Measurements from ENCODE around the gene FGD3. TPM values are rescaled to one million over a fixed set of nuclear protein-coding genes. Genes with fewer than 3 reads are reported as not detected.
A peak's percentile ranks its signal among the peaks of the same experiment; 100 is the strongest.
"Not testable (repeated sequence)": the region's sequence is repeated elsewhere in the genome, so short reads cannot be mapped to it uniquely, and the experiment has no call there.

The FGD3 gene, protein sequence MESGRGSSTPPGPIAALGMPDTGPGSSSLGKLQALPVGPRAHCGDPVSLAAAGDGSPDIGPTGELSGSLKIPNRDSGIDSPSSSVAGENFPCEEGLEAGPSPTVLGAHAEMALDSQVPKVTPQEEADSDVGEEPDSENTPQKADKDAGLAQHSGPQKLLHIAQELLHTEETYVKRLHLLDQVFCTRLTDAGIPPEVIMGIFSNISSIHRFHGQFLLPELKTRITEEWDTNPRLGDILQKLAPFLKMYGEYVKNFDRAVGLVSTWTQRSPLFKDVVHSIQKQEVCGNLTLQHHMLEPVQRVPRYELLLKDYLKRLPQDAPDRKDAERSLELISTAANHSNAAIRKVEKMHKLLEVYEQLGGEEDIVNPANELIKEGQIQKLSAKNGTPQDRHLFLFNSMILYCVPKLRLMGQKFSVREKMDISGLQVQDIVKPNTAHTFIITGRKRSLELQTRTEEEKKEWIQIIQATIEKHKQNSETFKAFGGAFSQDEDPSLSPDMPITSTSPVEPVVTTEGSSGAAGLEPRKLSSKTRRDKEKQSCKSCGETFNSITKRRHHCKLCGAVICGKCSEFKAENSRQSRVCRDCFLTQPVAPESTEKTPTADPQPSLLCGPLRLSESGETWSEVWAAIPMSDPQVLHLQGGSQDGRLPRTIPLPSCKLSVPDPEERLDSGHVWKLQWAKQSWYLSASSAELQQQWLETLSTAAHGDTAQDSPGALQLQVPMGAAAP
- total RNA-seq = 0.26 and 1.0 TPM in 2 replicates

DNA sequence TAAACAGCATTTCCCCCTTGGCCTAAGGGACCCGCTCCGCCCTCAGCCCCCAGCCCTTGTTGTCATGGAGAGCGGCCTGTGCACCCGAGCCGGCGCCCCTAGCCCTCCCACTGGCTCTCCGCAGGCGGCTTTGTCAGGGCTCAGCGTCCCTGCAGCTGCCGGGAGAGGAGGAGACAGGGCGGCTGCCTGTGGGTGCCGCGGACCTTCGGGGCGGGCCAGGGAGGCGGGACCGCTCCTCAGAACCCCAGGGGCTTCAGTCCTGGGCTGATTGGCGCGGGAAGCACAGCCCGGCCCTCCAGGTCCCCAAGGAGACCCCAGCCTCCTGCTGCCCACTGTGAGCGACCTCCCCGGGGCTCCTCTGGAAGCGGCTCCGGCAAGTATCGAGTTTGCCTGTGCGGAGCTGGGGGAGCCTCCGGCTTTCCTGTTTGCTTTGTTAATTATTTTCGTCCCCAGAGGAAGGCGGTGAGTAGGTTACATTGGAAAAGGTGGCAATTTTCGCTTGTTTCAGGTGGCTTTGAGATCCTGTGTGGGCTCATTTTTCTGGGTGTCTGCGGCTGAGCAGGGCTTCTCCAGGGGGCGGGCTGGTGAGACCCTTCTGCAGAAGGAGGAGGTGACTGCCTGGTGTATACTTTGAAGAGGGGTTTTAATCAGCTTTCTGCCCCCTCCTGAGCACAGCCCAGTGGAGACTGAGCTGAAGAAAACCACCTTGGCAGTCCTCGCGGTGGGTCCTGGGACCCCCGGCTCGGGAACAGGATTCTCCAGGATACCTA is at the start of gene FGD3:
Gene FGD3 (plus strand): TSS at position 256 of the 770 bp plus-strand sequence. CDS start 28,734 bp downstream, outside the sequence.
- DNase-seq (ENCODE audit: low read depth) = no peak

DNA sequence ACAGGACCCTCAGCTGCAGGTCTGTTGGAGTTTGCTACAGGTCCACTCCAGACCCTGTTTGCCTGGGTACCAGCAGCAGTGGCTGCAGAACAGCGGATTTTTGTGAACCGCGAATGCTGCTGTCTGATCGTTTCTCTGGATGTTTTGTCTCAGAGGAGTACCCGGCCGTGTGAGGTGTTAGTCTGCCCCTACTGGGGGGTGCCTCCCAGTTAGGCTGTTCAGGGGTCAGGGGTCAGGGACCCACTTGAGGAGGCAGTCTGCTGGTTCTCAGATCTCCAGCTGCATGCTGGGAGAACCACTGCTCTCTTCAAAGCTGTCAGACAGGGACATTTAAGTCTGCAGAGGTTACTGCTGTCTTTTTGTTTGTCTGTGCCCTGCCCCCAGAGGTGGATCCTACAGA is 42.2 kb upstream of the FGD3 start:
- not testable (repeated sequence) for DNase-seq (ENCODE audit: low read depth); FAIRE-seq; H3K4me3 ChIP-seq (ENCODE audit: low read depth, low read length); H3K27me3 ChIP-seq (ENCODE audit: control insufficient read depth, insufficient read depth, low read length); H3K36me3 ChIP-seq (ENCODE audit: control insufficient read depth, insufficient read depth, low read length)

More for the DNA sequence above, at the start of gene FGD3:
- TF ChIP-seq, protein P1, sequence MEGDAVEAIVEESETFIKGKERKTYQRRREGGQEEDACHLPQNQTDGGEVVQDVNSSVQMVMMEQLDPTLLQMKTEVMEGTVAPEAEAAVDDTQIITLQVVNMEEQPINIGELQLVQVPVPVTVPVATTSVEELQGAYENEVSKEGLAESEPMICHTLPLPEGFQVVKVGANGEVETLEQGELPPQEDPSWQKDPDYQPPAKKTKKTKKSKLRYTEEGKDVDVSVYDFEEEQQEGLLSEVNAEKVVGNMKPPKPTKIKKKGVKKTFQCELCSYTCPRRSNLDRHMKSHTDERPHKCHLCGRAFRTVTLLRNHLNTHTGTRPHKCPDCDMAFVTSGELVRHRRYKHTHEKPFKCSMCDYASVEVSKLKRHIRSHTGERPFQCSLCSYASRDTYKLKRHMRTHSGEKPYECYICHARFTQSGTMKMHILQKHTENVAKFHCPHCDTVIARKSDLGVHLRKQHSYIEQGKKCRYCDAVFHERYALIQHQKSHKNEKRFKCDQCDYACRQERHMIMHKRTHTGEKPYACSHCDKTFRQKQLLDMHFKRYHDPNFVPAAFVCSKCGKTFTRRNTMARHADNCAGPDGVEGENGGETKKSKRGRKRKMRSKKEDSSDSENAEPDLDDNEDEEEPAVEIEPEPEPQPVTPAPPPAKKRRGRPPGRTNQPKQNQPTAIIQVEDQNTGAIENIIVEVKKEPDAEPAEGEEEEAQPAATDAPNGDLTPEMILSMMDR (IDR thresholded peaks at IDR 0.05; ENCODE audit: insufficient read depth, low read length, severe bottlenecking) = no peak
- H3K27me3 ChIP-seq (ENCODE audit: control insufficient read depth, insufficient read depth, low read length) = no peaks in the 10 kb centered on the region
- no peak for FAIRE-seq
- H3K4me3 ChIP-seq (ENCODE audit: low read depth, low read length) = peak within 1 kb of the TSS; percentile 45
- no peaks in the 10 kb centered on the region for H3K36me3 ChIP-seq (ENCODE audit: control insufficient read depth, insufficient read depth, low read length)

DNA sequence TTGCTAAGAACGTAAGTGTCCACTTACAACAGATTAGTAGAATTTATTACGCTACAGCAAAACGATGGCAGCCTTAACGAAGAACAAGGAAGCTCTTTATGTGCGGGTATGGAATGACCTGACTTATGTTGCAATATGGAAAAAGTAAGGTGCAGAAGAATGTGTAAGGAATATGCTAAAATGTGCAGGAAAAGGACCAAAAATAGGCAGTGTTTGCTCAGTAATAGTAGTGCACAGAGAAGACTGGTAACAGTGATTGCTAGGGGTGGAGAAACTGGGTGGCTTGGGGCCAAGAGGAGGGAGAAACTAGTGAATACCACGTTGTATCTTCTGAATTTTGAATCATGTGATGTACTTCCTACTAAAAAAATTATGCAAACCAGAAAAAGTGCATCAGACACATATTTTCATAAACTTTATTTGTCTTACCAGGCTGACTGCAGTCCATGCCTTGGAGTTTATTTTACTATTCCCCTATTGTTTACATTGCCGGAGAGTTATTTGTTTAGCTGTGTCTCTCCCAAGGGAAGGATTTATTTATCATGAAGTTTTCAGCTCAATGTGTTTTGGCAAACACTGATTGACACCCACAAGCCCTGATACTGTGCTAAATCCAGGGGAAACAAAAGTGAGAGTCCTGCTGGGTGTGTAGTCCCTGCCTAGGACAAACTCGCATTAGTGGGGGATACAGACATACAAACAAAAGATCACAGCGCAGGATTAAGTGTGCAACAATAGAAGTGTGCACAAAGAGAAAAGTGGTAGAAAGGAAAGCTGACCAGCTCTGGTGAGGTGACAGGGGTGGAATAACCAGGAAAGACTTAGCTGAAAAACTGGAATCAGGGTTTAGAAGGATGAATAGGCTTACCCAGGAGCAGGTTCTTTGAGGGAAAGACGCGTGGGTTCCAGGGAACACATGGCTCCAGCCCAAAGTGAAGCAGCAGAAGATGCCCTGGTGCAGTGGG is 35.5 kb upstream of the FGD3 start:
- DNase-seq (ENCODE audit: low read depth) = peak; percentile 42
- TF ChIP-seq, protein P1 (IDR thresholded peaks at IDR 0.05; ENCODE audit: insufficient read depth, low read length, severe bottlenecking) = no peak
- Histone ChIP-seq H3K27me3 (ENCODE audit: control insufficient read depth, insufficient read depth, low read length) (peaks cover 4% of the 10 kb centered on the region), H3K4me3 (ENCODE audit: low read depth, low read length) (no peak overlapping the region), H3K36me3 (ENCODE audit: control insufficient read depth, insufficient read depth, low read length) (no peaks in the 10 kb centered on the region)
- no peak for FAIRE-seq

DNA sequence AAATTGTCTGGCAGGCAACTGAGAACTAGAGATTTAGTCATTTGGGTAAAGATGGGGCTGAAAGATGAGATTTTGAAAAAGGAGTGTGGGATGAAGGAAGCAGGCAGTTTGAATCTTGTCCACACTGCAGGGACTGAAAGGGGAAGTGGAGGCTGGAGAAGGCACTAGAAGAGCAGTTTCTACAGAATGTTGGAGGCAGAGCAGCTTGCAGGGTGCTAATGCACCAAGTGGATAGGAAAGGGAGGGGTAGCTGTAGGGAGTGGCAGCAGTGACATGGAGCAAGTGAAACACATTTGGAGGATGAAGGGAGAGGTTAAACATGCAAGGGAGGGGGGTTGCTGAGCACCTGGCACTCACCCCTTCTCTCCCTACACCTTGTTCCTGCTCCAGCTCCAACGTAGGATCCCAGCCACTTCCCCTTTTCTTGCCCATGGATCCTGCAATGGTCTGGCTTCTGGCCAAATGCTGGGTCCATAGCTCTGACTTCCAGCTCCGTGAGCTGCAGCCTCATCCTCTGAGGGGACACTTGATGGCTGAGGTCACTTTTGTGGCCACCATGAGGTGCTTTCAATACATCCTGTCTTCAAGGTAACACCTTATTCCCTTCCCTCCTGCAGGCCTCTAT is 30.0 kb upstream of the FGD3 start:
- Histone ChIP-seq H3K4me3 (ENCODE audit: low read depth, low read length) (no peak overlapping the region), H3K27me3 (ENCODE audit: control insufficient read depth, insufficient read depth, low read length) (peaks cover 3% of the 10 kb centered on the region), H3K36me3 (ENCODE audit: control insufficient read depth, insufficient read depth, low read length) (no peaks in the 10 kb centered on the region)
- DNase-seq (ENCODE audit: low read depth) = no peak
- FAIRE-seq = no peak
- TF ChIP-seq, protein P1 (IDR thresholded peaks at IDR 0.05; ENCODE audit: insufficient read depth, low read length, severe bottlenecking) = no peak

DNA sequence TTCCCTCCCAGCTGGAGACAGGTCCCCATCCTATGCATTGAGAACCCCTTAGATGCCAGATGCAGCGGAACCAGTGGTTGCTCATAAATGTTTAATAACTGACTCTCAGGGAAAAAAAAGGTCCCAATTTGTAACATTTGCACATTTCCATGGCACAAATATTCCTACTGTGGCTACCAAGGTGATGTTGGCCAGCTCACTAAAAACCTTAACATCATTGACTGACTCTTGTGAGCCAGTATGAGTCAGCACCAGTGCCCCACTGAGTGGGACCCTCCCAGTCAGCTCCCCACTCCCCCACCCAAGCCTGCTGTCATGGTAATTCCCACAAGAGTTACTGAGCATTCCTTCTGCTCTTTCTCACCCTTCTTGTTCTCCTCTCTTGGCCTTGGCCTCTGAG is 26.9 kb upstream of the FGD3 start:
- no peaks in the 10 kb centered on the region for H3K27me3 ChIP-seq (ENCODE audit: control insufficient read depth, insufficient read depth, low read length)
- no peaks in the 10 kb centered on the region for H3K36me3 ChIP-seq (ENCODE audit: control insufficient read depth, insufficient read depth, low read length)
- H3K4me3 ChIP-seq (ENCODE audit: low read depth, low read length) = no peak overlapping the region
- no peak for DNase-seq (ENCODE audit: low read depth)
- FAIRE-seq = peak; percentile 62
- TF ChIP-seq, protein P1 (IDR thresholded peaks at IDR 0.05; ENCODE audit: insufficient read depth, low read length, severe bottlenecking) = no peak

Data from bronchial epithelial cell (primary cell).